Activated naive CD4-positive, alpha-beta T cell treated with anti-CD3 and anti-CD28 coated beads, Interleukin-2, amount 50 U/mL, for 24 hours (primary cell): ENCODE measurements around the gene ARR3.
A peak's percentile ranks its signal among the peaks of the same experiment; 100 is the strongest.
"Not testable (repeated sequence)": the region's sequence is repeated elsewhere in the genome, so short reads cannot be mapped to it uniquely, and the experiment has no call there.

Experiments used
- H3K27ac Mint-ChIP-seq: one replicate; pipeline ENCODE4 v1.8.0; 2021; ENCODE audit warnings: mild to moderate bottlenecking, mixed read lengths
- H3K27me3 Mint-ChIP-seq: one replicate; pipeline ENCODE4 v1.8.0; 2021; ENCODE audit warnings: mixed read lengths
- H3K36me3 Mint-ChIP-seq: one replicate; pipeline ENCODE4 v1.8.0; 2021; ENCODE audit warnings: mixed read lengths
- H3K4me1 Mint-ChIP-seq: one replicate; pipeline ENCODE4 v1.8.0; 2021; ENCODE audit warnings: mixed read lengths
- H3K4me3 Mint-ChIP-seq: one replicate; pipeline ENCODE4 v1.8.0; 2021; ENCODE audit warnings: mild to moderate bottlenecking, mixed read lengths
- H3K9me3 Mint-ChIP-seq: one replicate; pipeline ENCODE4 v1.8.0; 2021; ENCODE audit warnings: mixed read lengths

ARR3 gene

GRCh38 chrX:70257423-70258288, 10.5 kb upstream of the ARR3 start:
- no peaks in the 10 kb centered on the region for H3K9me3 Mint-ChIP-seq
- H3K27ac Mint-ChIP-seq: no peak overlapping the region
- H3K27me3 Mint-ChIP-seq: no peaks in the 10 kb centered on the region
- H3K36me3 Mint-ChIP-seq: peaks cover 9% of the 10 kb centered on the region
- H3K4me1 Mint-ChIP-seq: peaks cover 9% of the 10 kb centered on the region
- H3K4me3 Mint-ChIP-seq: no peak overlapping the region

- H3K4me1 Mint-ChIP-seq: no peaks in the 10 kb centered on the region
- no peaks in the 10 kb centered on the region for H3K27me3 Mint-ChIP-seq
- H3K27ac Mint-ChIP-seq: no peak within 1 kb of the TSS
- H3K9me3 Mint-ChIP-seq: no peaks in the 10 kb centered on the region
- peaks cover 4% of the 10 kb centered on the region for H3K36me3 Mint-ChIP-seq
- H3K4me3 Mint-ChIP-seq: no peak within 1 kb of the TSS
Measured at GRCh38 chrX:70260104-70260503, 8.0 kb upstream of the ARR3 start, which contains the start of gene P2RY4. TSS of gene P2RY4 (minus strand) at chrX:70260204. CDS start at chrX:70259624, 580 bp downstream.

- no peak overlapping the region for H3K4me3 Mint-ChIP-seq
- no peaks in the 10 kb centered on the region for H3K4me1 Mint-ChIP-seq
- H3K27ac Mint-ChIP-seq: no peak overlapping the region
- H3K9me3 Mint-ChIP-seq: no peaks in the 10 kb centered on the region
- peaks cover 4% of the 10 kb centered on the region for H3K36me3 Mint-ChIP-seq
- H3K27me3 Mint-ChIP-seq: no peaks in the 10 kb centered on the region
Measured at GRCh38 chrX:70262952-70263567, 5.1 kb upstream of the ARR3 start.

DNA sequence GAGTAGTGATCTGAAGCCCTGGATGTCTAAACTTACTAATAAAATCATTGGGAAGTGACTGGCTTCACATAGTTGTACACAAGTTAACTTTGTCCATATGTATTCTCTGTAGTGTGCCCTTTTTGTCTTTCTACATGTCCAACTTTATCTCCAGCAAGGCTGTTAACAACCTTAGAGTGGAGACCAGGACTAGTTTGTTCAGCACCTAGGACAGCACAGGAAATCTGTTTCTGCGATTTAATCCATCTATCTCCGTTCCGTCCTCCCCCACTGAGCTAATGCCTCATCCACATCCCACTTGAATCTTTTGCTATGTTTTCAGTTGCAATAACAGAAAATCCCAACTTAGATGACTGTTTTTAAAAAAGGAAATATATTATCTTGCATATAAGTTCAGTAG, 3.4 kb upstream of the ARR3 start:
- Mint-ChIP-seq H3K4me3 (no peak overlapping the region), H3K9me3 (no peaks in the 10 kb centered on the region), H3K4me1 (no peaks in the 10 kb centered on the region)

GRCh38 chrX:70274029-70274428, 5.9 kb downstream of the ARR3 start:
- H3K27me3 Mint-ChIP-seq, H3K9me3 Mint-ChIP-seq, H3K4me3 Mint-ChIP-seq, H3K36me3 Mint-ChIP-seq, H3K27ac Mint-ChIP-seq, H3K4me1 Mint-ChIP-seq: not testable (repeated sequence)

More for the DNA sequence above, 3.4 kb upstream of the ARR3 start:
- no peaks in the 10 kb centered on the region for H3K27me3 Mint-ChIP-seq
- H3K27ac Mint-ChIP-seq: no peak overlapping the region
- H3K36me3 Mint-ChIP-seq: peaks cover 2% of the 10 kb centered on the region

DNA sequence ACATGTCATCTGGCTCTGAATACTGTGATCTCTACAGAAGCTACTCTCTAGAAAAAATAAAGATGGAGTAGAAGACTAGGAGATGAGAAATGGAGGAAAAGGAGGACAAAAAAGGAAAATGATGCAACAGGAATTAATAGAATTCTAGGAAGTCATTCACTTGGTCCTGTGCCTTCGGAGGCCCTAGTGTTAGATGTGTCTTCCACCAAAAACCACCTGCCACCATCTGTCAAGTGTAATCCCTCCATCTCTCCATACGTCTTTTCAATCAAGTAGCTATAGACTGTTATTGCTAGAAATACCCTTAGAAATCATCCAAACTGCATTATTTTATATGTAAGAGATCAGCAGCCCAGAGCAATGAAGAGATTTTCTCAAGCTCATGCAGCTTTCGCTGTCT, 10.9 kb downstream of the ARR3 start:
- Mint-ChIP-seq H3K4me1 (no peaks in the 10 kb centered on the region), H3K9me3 (no peaks in the 10 kb centered on the region), H3K27ac (no peak overlapping the region), H3K4me3 (no peak overlapping the region), H3K36me3 (peaks cover 9% of the 10 kb centered on the region), H3K27me3 (no peaks in the 10 kb centered on the region)

- Mint-ChIP-seq H3K36me3 (peaks cover 11% of the 10 kb centered on the region), H3K4me1 (no peaks in the 10 kb centered on the region), H3K27me3 (no peaks in the 10 kb centered on the region), H3K9me3 (no peaks in the 10 kb centered on the region), H3K27ac (no peak overlapping the region), H3K4me3 (no peak overlapping the region)
Measured at GRCh38 chrX:70280573-70280972, 12.4 kb downstream of the ARR3 start.

GRCh38 chrX:70281951-70282350, 13.8 kb downstream of the ARR3 start, which contains the start of gene RAB41:
TSS of gene RAB41 (plus strand) at chrX:70282172. CDS start at chrX:70282218, 46 bp downstream.
- Mint-ChIP-seq H3K4me1 (no peaks in the 10 kb centered on the region), H3K27me3 (no peaks in the 10 kb centered on the region), H3K27ac (no peak within 1 kb of the TSS), H3K9me3 (no peaks in the 10 kb centered on the region), H3K36me3 (peaks cover 11% of the 10 kb centered on the region), H3K4me3 (no peak within 1 kb of the TSS)

DNA sequence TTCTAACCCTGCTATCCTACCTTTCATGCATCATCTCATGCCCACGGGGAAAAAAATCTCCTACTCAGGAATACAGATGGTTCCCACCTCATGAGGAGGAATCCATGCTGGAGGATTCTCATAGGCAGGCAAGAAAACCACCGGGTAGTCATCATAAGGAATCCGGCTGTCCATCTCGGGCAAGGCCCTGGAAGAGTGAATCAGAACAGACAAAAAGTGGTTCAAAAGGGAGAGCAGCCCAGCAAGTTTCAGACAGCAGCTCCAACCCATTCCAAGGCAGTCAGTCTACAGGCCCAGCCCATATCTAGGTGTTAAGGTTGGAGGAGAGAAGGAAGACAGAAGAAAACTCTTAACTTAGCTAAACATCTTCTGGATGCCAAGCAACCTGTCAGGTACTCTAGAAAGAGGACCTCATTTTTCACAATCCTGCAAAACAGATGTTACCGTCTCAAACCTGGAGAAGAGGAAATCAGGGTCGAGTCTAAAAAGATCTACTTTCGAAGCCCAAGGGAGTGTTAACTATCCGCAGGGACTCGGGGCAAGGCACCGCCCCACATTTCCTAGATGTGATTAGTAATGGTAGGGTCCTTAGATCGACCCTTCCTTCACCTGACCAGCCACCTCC, 21.1 kb downstream of the ARR3 start:
- Mint-ChIP-seq H3K27ac (peak overlapping the region; percentile 35), H3K27me3 (no peaks in the 10 kb centered on the region), H3K9me3 (no peaks in the 10 kb centered on the region), H3K4me1 (peaks cover 11% of the 10 kb centered on the region), H3K4me3 (peak overlapping the region; percentile 87), H3K36me3 (peaks cover 2% of the 10 kb centered on the region)

DNA sequence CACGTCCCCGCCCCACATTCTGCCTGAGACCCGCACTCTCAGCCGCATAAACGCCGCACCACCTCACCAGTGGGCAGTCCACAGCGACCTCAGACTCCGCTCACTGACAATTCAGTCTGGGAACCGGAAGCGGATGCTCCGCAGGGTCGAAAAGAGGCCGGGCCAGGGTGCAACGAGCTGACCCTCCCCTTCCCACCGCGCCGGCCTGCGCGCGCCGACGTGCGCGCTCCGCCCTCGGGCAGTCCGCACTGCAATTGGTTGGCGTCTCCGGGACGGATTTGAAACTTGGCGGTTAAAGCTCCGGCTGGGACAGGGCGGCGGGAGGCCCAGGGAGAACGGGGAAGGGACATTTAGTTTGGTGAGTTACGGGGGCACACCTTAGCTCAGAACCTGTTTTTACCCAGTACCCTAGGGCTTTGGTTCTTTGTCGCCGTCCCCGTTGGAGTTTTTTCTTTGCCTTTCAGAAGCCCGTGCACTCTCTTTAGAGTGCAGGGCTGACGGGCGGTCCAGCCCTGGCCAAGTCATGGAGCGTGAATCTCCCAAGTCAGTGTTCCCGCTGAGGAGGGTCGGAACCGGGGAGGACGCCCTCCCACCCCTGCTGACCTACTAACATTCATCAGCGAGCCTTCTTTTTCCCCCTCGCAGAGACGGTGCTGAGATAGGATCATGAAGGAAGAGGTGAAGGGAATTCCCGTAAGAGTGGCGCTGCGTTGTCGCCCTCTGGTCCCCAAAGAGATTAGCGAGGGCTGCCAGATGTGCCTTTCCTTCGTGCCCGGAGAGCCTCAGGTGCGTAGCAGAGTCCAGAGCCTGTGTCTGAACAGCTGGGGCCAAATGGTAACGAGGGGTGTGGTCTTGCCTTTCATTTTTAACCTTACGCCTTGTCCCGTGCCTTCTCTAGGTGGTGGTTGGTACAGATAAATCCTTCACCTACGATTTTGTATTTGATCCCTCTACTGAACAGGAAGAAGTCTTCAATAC, 21.9 kb downstream of the ARR3 start, which contains the start of the genes KIF4A and PDZD11:
KIF4A (plus strand) TSS at position 312 of the 978 bp plus-strand sequence; CDS start at position 667, 355 bp downstream.
PDZD11 (minus strand) TSS at position 135 of the 978 bp plus-strand sequence. CDS start 586 bp downstream, outside the sequence.
- peak within 1 kb of the TSS; percentile 35 for H3K27ac Mint-ChIP-seq
- H3K36me3 Mint-ChIP-seq: no peaks in the 10 kb centered on the region
- peak within 1 kb of the TSS; percentile 87 for H3K4me3 Mint-ChIP-seq
- H3K9me3 Mint-ChIP-seq: no peaks in the 10 kb centered on the region
- no peaks in the 10 kb centered on the region for H3K27me3 Mint-ChIP-seq
- peaks cover 11% of the 10 kb centered on the region for H3K4me1 Mint-ChIP-seq

DNA sequence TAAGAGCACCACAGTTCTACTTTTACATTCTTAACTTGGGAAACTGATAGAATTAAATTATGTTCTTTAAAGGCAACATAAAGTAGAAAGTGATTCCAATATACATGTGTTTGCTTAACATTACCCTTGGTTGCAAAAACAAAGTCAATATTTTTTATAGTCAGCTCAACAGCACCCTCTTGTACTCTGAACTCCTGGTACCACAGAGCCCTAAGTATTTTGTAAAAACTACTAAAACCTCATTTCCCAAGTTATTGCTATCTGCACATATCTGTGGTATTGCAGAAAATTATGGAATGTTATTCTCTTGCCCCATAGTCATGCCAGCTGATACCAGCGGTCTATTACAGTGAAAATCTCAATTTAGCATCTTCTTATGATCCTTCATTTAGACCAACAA, 24.7 kb downstream of the ARR3 start:
- no peaks in the 10 kb centered on the region for H3K9me3 Mint-ChIP-seq
- H3K27ac Mint-ChIP-seq: no peak overlapping the region
- H3K4me1 Mint-ChIP-seq: peaks cover 11% of the 10 kb centered on the region
- no peaks in the 10 kb centered on the region for H3K27me3 Mint-ChIP-seq
- no peak overlapping the region for H3K4me3 Mint-ChIP-seq
- no peaks in the 10 kb centered on the region for H3K36me3 Mint-ChIP-seq

DNA sequence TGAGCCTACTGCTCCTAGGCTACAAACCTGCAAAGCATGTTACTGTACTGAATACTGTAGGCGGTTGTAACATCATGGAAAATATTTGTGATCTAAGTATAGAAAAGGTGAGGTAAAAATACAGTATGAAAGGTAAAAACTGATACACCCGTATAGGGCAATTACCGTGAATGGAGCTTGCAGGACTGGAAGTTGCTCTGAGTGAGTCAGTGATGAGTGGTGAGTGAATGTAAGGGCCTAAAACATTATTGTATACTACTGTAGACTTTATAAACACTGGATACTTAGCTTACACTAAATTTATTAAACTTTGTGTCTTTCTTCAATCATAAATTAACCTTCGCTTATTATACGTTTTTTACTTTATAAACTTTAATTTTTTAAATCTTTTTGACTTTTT, 25.5 kb downstream of the ARR3 start:
- Mint-ChIP-seq H3K9me3 (no peaks in the 10 kb centered on the region), H3K4me3 (no peak overlapping the region), H3K27me3 (no peaks in the 10 kb centered on the region), H3K4me1 (peaks cover 11% of the 10 kb centered on the region), H3K27ac (no peak overlapping the region), H3K36me3 (no peaks in the 10 kb centered on the region)

DNA sequence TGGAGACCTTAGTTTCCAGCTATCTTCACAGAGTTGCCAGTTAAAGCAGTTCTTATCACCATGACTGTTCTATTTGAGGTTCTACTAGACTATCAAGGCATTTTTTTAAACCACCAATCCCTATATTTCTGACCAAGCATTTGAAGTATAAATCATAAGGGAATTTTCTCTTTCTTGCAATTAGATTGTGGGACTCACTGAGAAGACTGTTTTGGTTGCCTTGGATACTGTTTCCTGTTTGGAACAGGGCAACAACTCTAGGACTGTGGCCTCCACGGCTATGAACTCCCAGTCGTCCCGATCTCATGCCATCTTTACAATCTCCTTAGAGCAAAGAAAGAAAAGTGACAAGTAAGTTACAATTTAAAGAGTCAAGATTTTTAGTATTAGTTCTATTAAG, 33.6 kb downstream of the ARR3 start:
- Mint-ChIP-seq H3K36me3 (no peaks in the 10 kb centered on the region), H3K9me3 (no peaks in the 10 kb centered on the region), H3K4me1 (peaks cover 4% of the 10 kb centered on the region), H3K27ac (no peak overlapping the region), H3K4me3 (no peak overlapping the region), H3K27me3 (no peaks in the 10 kb centered on the region)

DNA sequence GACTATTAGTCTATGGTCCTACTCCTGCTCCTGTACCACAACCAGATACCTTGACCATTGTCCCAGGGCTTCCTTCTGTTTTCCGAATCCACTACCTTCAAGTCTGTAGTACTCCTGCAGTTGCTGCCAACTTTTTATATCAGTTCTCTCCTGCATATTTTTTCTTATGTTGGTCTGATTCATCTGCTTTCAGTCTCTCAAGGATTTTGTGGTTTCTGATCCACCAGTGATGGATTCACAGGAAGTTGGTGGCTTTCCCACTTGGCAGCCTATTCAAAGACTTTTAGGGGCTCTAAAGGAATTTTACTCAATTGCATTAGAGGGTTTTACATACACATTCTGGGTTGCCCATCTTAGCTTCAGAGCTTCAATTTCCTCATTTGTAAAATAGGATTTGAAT, 45.4 kb downstream of the ARR3 start:
- Mint-ChIP-seq H3K4me1 (no peaks in the 10 kb centered on the region), H3K9me3 (no peaks in the 10 kb centered on the region), H3K27me3 (no peaks in the 10 kb centered on the region), H3K4me3 (no peak overlapping the region), H3K36me3 (no peaks in the 10 kb centered on the region), H3K27ac (no peak overlapping the region)

GRCh38 chrX:70322784-70323183, 54.6 kb downstream of the ARR3 start:
- H3K4me1 Mint-ChIP-seq: no peaks in the 10 kb centered on the region
- no peaks in the 10 kb centered on the region for H3K36me3 Mint-ChIP-seq
- H3K4me3 Mint-ChIP-seq: no peak overlapping the region
- no peak overlapping the region for H3K27ac Mint-ChIP-seq
- no peaks in the 10 kb centered on the region for H3K27me3 Mint-ChIP-seq
- no peaks in the 10 kb centered on the region for H3K9me3 Mint-ChIP-seq
